ENCODE data around the gene ARMC5.

Gene ARMC5

GRCh38 chr16:31513884-31514283 is 54.6 kb downstream of the ARMC5 start:
- no peaks in the 10 kb centered on the region for H3K36me3 ChIP-seq
- H3K27ac ChIP-seq = no peak overlapping the region
- peaks cover 18 to 43% (median 27%) of the 10 kb centered on the region in 11 experiments; a peak in 21 of 22 replicates for H3K9me3 ChIP-seq (replicated peaks in 1 of 11)
- H3K9ac ChIP-seq = no peak overlapping the region
- H4K20me1 ChIP-seq = no peaks in the 10 kb centered on the region
- no peaks in the 10 kb centered on the region for H3K27me3 ChIP-seq
- no peak overlapping the region for H3K4me3 ChIP-seq
- peaks cover 9 to 14% (median 11%) of the 10 kb centered on the region in 10 experiments for H3K4me1 ChIP-seq
- no peak overlapping the region for H3K4me2 ChIP-seq
- no peak for TF ChIP-seq Cebpa-rat (IDR thresholded peaks at IDR 0.05)
